Tibial artery (tissue), 4 donors: Measurements from ENCODE around the gene CRKL.

ENCODE experiments used
- DNase-seq, 2 donors: peaks; one replicate each; pipeline ENCODE4 v3.0.0-alpha.2; 2019
- H3K27ac ChIP-seq, 2 donors: fragments of 200-600 bp; sonication (generic) in 1 of 2; 1 replicate in 1 of 2; 2 replicates in 1 of 2; pipeline ENCODE4 v1.5.1; 2018 to 2019; ENCODE audit warnings: mild to moderate bottlenecking in 1 of 2
- H3K27me3 ChIP-seq, 2 donors: fragments of 200-600 bp; sonication (generic) in 1 of 2; one replicate each; pipeline versions ENCODE4 v1.5.1 to v1.6.0; 2016 to 2019
- H3K36me3 ChIP-seq, 3 donors: fragments of 200-600 bp; sonication (generic) in 2 of 3; one replicate each; pipeline ENCODE4 v1.5.1; 2016 to 2019; ENCODE audit warnings: mild to moderate bottlenecking in 2 of 3
- H3K4me1 ChIP-seq, 4 donors: fragments of 200-600 bp; sonication (generic) in 2 of 4; 1 replicate in 3 of 4; 2 replicates in 1 of 4; pipeline ENCODE4 v1.5.1; 2016 to 2019
- H3K4me3 ChIP-seq, 2 donors: fragments of 200-600 bp; sonication (generic) in 1 of 2; 1 replicate in 1 of 2; 2 replicates in 1 of 2; pipeline ENCODE4 v1.5.1; 2018 to 2019; ENCODE audit warnings: mild to moderate bottlenecking in 2 of 2
- H3K9me3 ChIP-seq, 3 donors: fragments of 200-600 bp; sonication (generic) in 1 of 3; one replicate each; pipeline ENCODE4 v1.5.1; 2016 to 2019
- CTCF ChIP-seq, 2 experiments: fragments of 200-600 bp in 1 of 2; fragments of 450-650 bp in 1 of 2; IDR thresholded peaks; one replicate each; pipeline ENCODE4 v1.5.1; 2017 to 2019; ENCODE audit warnings: antibody characterized with exemption in 2 of 2, mild to moderate bottlenecking in 1 of 2, moderate library complexity in 1 of 2
- intact Hi-C: fragments of 100-400 bp; cut with DNase I; formaldehyde crosslinking; loops from one replicate; pipeline ENCODE4 v1.15.0; 2023; ENCODE audit warnings: low total_unique reads

CRKL gene

GRCh38 chr22:20995329-20996030 is 78.3 kb downstream of the CRKL start:
- Histone ChIP-seq H3K4me3 (no peak overlapping the region), H3K27me3 (no peaks in the 10 kb centered on the region), H3K9me3 (no peaks in the 10 kb centered on the region), H3K27ac (no peak overlapping the region), H3K4me1 (peaks cover 6 to 14% (median 12%) of the 10 kb centered on the region in 4 donors), H3K36me3 (peaks cover 25 to 97% (median 77%) of the 10 kb centered on the region in 3 donors)
- no peak for DNase-seq
- intact Hi-C loops = loop anchor here (5.0 kb wide), 1 partner anchor 78 kb away; the partner anchor contains the start of gene CRKL
- TF ChIP-seq CTCF (IDR thresholded peaks at IDR 0.05) = no peak

GRCh38 chr22:20996031-20996410 is 78.8 kb downstream of the CRKL start:
- Histone ChIP-seq H3K27me3 (no peaks in the 10 kb centered on the region), H3K4me1 (peaks cover 10 to 20% (median 18%) of the 10 kb centered on the region in 4 donors), H3K36me3 (peaks cover 25 to 91% (median 75%) of the 10 kb centered on the region in 3 donors), H3K27ac (no peak overlapping the region), H3K9me3 (no peaks in the 10 kb centered on the region), H3K4me3 (no peak overlapping the region)
- TF ChIP-seq CTCF (IDR thresholded peaks at IDR 0.05) = no peak
- intact Hi-C loops = loop anchor here (5.0 kb wide), 1 partner anchor 79 kb away; the partner anchor contains the start of gene CRKL
- no peak for DNase-seq

GRCh38 chr22:20996598-20997535 is 79.7 kb downstream of the CRKL start:
- no peaks in the 10 kb centered on the region for H3K27me3 ChIP-seq
- no peak overlapping the region for H3K4me3 ChIP-seq
- no peaks in the 10 kb centered on the region for H3K9me3 ChIP-seq
- peaks cover 21 to 83% (median 66%) of the 10 kb centered on the region in 3 donors for H3K36me3 ChIP-seq
- no peak for TF ChIP-seq CTCF (IDR thresholded peaks at IDR 0.05)
- peaks cover 10 to 24% (median 19%) of the 10 kb centered on the region in 4 donors for H3K4me1 ChIP-seq
- no peak for DNase-seq
- H3K27ac ChIP-seq = no peak overlapping the region
- intact Hi-C loops = loop anchor here (5.0 kb wide), 1 partner anchor 80 kb away; the partner anchor contains the start of gene CRKL

GRCh38 chr22:20997536-20998257 is 80.5 kb downstream of the CRKL start:
- H3K4me3 ChIP-seq = no peak overlapping the region
- no peaks in the 10 kb centered on the region for H3K9me3 ChIP-seq
- H3K27me3 ChIP-seq = no peaks in the 10 kb centered on the region
- no peak for DNase-seq
- peaks cover 13 to 74% (median 58%) of the 10 kb centered on the region in 3 donors for H3K36me3 ChIP-seq
- H3K27ac ChIP-seq = no peak overlapping the region
- H3K4me1 ChIP-seq = peaks cover 10 to 24% (median 19%) of the 10 kb centered on the region in 4 donors
- intact Hi-C loops = loop anchor here (5.0 kb wide), 1 partner anchor 80 kb away; the partner anchor contains the start of gene CRKL
- TF ChIP-seq CTCF (IDR thresholded peaks at IDR 0.05) = no peak
